DMS53 (cell line): ENCODE data around the gene INPP5K.
"Not testable (repeated sequence)": the region's sequence is repeated elsewhere in the genome, so short reads cannot be mapped to it uniquely, and the experiment has no call there.

Experiments
- DNase-seq: peaks from one replicate; lab custom pipeline; 2025; lab: John Stamatoyannopoulos, UW

Gene INPP5K

GRCh38 chr17:1464186-1464585 is 52.2 kb downstream of the INPP5K start:
- no peak for DNase-seq

- peak; percentile 84 for DNase-seq
Observed at GRCh38 chr17:1462164-1463112, 54.0 kb downstream of the INPP5K start.

- DNase-seq = peak; percentile 20
Observed at GRCh38 chr17:1461198-1461944, 55.0 kb downstream of the INPP5K start.

GRCh38 chr17:1460233-1460632 is 56.2 kb downstream of the INPP5K start:
- DNase-seq = peak; percentile 81

- peak; percentile 96 for DNase-seq
Observed at GRCh38 chr17:1455797-1456599, 60.4 kb downstream of the INPP5K start, which contains the start of gene CRK. CRK (minus strand) TSS chr17:1456232; CDS start chr17:1456117, 115 bp downstream.

GRCh38 chr17:1455291-1455796 is 61.1 kb downstream of the INPP5K start:
- peak; percentile 80 for DNase-seq

GRCh38 chr17:1454541-1454940 is 61.9 kb downstream of the INPP5K start:
- DNase-seq = no peak

- not testable (repeated sequence) for DNase-seq
Observed at GRCh38 chr17:1453694-1454093, 62.7 kb downstream of the INPP5K start.

GRCh38 chr17:1452836-1453235 is 63.6 kb downstream of the INPP5K start:
- no peak for DNase-seq

GRCh38 chr17:1450261-1450660 is 66.2 kb downstream of the INPP5K start:
- DNase-seq = not testable (repeated sequence)

GRCh38 chr17:1449412-1449967 is 66.9 kb downstream of the INPP5K start:
- no peak for DNase-seq

- DNase-seq = no peak
Observed at GRCh38 chr17:1447052-1447451, 69.4 kb downstream of the INPP5K start.

GRCh38 chr17:1446201-1446600 is 70.2 kb downstream of the INPP5K start:
- no peak for DNase-seq

- DNase-seq = not testable (repeated sequence)
Observed at GRCh38 chr17:1445695-1446094, 70.7 kb downstream of the INPP5K start.
